Measurements from ENCODE around the gene ANKS1B. TPM values are rescaled to one million over a fixed set of nuclear protein-coding genes. Genes with fewer than 3 reads are reported as not detected.
A peak's percentile ranks its signal among the peaks of the same experiment; 100 is the strongest.

Gene ANKS1B
- total RNA-seq, 1 experiment from 2014 or later, result 2.4 TPM

DNA sequence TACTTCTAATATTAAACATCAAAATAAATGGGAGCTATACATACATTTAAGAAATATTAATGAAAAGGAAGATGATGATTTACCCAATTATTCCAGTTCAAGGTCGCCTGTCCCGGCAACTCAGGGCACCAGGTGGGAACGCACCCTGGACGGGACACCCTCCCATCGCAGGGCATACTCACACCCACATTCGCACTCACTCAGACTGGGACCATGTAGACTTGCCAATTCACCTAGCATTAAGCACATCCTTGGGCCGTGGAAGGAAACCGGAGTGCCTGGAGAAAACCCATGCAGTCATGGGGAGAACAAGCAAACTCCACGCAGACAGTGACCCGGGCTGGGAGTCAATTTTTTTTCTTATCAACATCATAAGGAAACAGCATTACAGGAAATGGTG lies 864.8 kb downstream of the ANKS1B start:
- Histone ChIP-seq H3K4me1 (no peaks in the 10 kb centered on the region), H3K9me3 (replicated peaks) (no peaks in the 10 kb centered on the region), H3K36me3 (no peaks in the 10 kb centered on the region), H3K27ac (no peak overlapping the region), H3K27me3 (no peaks in the 10 kb centered on the region), H3K4me3 (no peak overlapping the region)
- no peak for DNase-seq

DNA sequence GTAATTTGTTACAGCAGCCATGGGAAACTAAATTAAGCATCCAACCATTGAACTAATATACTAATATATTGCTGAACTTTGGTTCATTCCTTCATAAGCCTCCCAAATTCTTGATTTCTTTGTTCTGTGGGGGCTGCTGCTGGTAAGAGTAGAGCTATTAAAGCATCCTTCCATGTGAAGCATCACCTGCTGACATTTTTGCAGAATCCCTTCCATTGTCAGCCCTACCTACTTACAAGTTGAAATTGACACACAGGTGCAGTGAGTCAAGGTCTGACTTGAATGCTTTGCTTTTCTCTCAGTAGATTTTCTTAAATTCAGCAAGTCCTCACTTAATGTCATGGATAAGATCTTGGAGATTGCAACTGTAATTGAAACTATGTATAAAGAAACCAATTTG lies 865.3 kb downstream of the ANKS1B start:
- Histone ChIP-seq H3K27ac (no peak overlapping the region), H3K9me3 (replicated peaks) (no peaks in the 10 kb centered on the region), H3K36me3 (no peaks in the 10 kb centered on the region), H3K4me1 (no peaks in the 10 kb centered on the region), H3K27me3 (no peaks in the 10 kb centered on the region), H3K4me3 (no peak overlapping the region)
- no peak for DNase-seq

DNA sequence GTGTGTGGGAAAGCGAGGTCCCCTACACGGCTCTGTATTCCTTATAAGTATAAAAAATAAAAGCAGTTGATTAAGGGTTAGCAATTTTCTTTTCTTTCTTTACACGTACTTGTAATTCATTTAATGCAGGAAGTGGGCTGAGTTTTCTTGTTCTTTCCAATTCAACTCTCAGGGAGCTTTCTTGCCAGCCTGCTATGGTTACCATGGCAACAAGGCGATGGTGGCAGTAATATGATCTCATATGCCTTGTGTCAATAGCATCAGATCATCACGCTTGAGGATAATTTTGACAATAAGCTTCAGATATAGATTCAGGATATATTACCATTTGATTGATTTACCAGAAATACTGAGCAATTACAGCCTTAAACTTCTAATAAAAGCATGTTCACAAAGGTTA lies 873.1 kb downstream of the ANKS1B start:
- Histone ChIP-seq H3K36me3 (no peaks in the 10 kb centered on the region), H3K4me1 (no peaks in the 10 kb centered on the region), H3K9me3 (replicated peaks) (no peaks in the 10 kb centered on the region), H3K4me3 (no peak overlapping the region), H3K27me3 (no peaks in the 10 kb centered on the region), H3K27ac (no peak overlapping the region)
- peak in 1 of 2 experiments; percentile 10 for DNase-seq

DNA sequence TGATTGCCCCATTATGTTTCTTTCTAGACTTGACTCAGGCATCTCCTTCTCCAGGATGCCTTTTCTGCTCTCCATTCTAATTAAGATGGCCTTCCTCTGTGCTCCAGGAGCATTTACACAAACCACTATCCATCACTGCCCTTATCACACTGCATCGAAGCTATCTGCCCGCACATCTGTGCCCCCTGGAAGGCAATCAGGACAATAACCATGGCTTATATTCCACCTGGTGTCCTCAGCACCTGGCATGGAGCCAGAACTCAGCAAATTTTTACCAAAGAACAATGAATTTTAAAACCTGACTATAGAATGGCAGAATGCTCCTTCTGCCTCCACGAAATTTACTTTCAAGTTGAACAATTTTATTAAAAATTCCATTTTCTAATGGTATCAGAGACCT lies 873.9 kb downstream of the ANKS1B start:
- DNase-seq, result peak in 1 of 2 experiments; percentile 2
- Histone ChIP-seq H3K4me1 (no peaks in the 10 kb centered on the region), H3K27ac (no peak overlapping the region), H3K4me3 (no peak overlapping the region), H3K27me3 (no peaks in the 10 kb centered on the region), H3K36me3 (no peaks in the 10 kb centered on the region), H3K9me3 (replicated peaks) (no peaks in the 10 kb centered on the region)

DNA sequence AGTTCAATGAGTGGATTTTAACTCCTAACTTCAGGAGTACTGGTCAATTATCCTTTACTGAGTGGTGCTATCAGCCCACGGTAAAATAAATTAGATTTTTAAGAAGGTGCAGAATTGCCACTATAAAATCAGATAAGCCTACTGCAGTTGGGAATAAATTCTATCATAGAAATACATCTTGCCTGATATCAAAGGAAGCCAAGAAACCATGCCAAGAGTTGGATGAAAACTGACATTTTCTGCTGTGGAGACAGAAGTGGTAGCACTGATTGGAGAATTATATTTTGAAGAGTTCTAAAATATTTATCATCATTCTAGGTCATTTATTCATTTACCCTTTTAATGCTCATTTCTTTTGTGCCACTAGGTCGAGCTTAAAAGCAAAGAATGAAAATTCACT lies 874.5 kb downstream of the ANKS1B start:
- no peaks in the 10 kb centered on the region for H3K9me3 ChIP-seq (replicated peaks)
- no peaks in the 10 kb centered on the region for H3K4me1 ChIP-seq
- H3K27ac ChIP-seq, result no peak overlapping the region
- H3K27me3 ChIP-seq, result no peaks in the 10 kb centered on the region
- H3K4me3 ChIP-seq, result no peak overlapping the region
- DNase-seq, result no peak
- H3K36me3 ChIP-seq, result no peaks in the 10 kb centered on the region

GRCh38 chr12:99108924-99109323 lies 875.8 kb downstream of the ANKS1B start:
- Histone ChIP-seq H3K9me3 (replicated peaks) (no peaks in the 10 kb centered on the region), H3K27me3 (no peaks in the 10 kb centered on the region), H3K4me1 (no peaks in the 10 kb centered on the region), H3K36me3 (no peaks in the 10 kb centered on the region), H3K4me3 (no peak overlapping the region), H3K27ac (no peak overlapping the region)
- no peak for DNase-seq

GRCh38 chr12:99099786-99100185 lies 885.0 kb downstream of the ANKS1B start:
- Histone ChIP-seq H3K27me3 (no peaks in the 10 kb centered on the region), H3K4me3 (no peak overlapping the region), H3K9me3 (replicated peaks) (no peaks in the 10 kb centered on the region), H3K36me3 (no peaks in the 10 kb centered on the region), H3K4me1 (no peaks in the 10 kb centered on the region), H3K27ac (no peak overlapping the region)
- no peak for DNase-seq

GRCh38 chr12:99097171-99097570 lies 887.6 kb downstream of the ANKS1B start:
- DNase-seq, result no peak
- Histone ChIP-seq H3K27me3 (no peaks in the 10 kb centered on the region), H3K36me3 (no peaks in the 10 kb centered on the region), H3K27ac (no peak overlapping the region), H3K4me1 (no peaks in the 10 kb centered on the region), H3K9me3 (replicated peaks) (no peaks in the 10 kb centered on the region), H3K4me3 (no peak overlapping the region)

DNA sequence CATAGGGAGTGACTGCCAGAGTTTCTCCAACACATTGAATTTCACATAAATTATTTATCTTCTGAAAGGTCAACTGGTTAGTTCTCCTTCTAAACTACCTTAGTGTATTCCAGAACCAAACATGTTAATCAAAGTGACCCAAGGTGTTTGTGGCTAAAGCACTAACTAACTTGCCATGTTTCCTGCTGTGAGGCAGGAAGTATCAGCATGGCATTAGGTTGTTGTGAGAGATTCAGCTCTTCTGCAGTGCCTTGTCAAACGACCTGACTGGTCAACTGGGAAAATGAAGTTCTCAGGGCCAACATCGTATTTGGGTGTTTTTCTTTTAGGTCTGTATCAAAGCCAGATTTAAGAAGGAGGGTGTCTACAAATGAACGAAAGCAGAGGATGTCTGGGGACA lies 891.6 kb downstream of the ANKS1B start:
- H3K9me3 ChIP-seq (replicated peaks), result no peaks in the 10 kb centered on the region
- no peak overlapping the region for H3K27ac ChIP-seq
- H3K4me3 ChIP-seq, result no peak overlapping the region
- H3K27me3 ChIP-seq, result no peaks in the 10 kb centered on the region
- no peaks in the 10 kb centered on the region for H3K4me1 ChIP-seq
- no peak for DNase-seq
- H3K36me3 ChIP-seq, result no peaks in the 10 kb centered on the region

- Histone ChIP-seq H3K27me3 (no peaks in the 10 kb centered on the region), H3K27ac (no peak overlapping the region), H3K4me3 (no peak overlapping the region), H3K9me3 (replicated peaks) (no peaks in the 10 kb centered on the region), H3K36me3 (no peaks in the 10 kb centered on the region), H3K4me1 (no peaks in the 10 kb centered on the region)
- no peak for DNase-seq
Measured at GRCh38 chr12:99092100-99092851, 892.5 kb downstream of the ANKS1B start.

DNA sequence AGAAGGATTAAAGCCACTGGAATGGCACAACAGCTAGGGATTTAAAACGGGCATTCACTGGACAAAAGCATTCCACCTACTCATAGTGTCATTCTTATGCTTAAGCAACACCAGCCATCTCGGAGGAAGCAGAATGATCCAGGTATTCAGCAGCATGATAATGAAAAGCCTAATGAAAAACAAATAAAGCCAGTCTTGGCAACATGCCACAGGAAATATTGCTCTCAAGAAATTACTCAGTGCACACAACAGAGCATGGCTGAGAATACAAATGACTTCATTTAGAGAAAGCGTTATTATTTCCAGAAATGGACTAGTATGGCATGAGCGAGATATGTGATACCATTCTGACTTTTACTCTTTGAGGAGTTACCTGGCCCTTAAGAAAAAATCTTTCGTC lies 897.5 kb downstream of the ANKS1B start:
- Histone ChIP-seq H3K4me3 (no peak overlapping the region), H3K4me1 (no peaks in the 10 kb centered on the region), H3K36me3 (no peaks in the 10 kb centered on the region), H3K27ac (no peak overlapping the region), H3K9me3 (replicated peaks) (no peaks in the 10 kb centered on the region), H3K27me3 (no peaks in the 10 kb centered on the region)
- no peak for DNase-seq

- DNase-seq, result no peak
- H3K4me3 ChIP-seq, result no peak overlapping the region
Measured at GRCh38 chr12:99079811-99080210, 904.9 kb downstream of the ANKS1B start.

DNA sequence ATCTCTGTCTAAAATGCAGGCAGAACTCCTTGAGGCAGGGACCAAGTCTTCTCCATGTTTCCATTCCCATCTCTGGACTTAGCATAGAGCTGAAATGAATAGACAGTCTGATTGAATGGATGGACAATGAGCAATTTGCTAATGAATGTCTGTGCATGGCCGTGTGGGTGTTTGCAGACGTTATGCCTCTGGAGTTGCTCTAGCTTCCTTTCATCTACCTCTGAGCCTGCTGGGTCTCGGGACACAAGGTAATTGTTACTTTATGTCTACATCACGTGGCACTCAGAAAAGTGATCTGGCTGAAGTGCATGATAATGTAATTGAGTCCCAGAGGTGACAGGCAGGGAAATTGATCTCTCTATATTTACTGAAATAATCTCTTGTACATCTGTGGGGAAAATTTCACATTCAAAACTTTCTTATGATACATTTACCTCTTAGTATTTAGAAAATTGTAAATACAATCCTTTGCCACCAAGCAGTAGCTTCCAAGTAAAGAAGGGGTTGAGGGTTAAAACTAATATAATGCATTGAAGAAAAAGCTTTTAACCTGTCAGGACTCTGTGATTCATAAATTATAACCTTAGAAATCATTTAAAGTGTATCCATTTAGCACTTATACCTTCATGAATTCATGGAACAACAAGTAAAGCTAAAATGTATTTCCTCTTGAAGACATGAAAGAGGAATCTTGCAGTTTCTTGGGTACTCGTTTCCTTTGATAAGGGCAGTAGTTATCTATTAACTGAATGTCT lies 915.6 kb downstream of the ANKS1B start:
- no peak for DNase-seq
- H3K27me3 ChIP-seq, result no peaks in the 10 kb centered on the region
- no peaks in the 10 kb centered on the region for H3K4me1 ChIP-seq
- H3K9me3 ChIP-seq (replicated peaks), result no peaks in the 10 kb centered on the region
- no peaks in the 10 kb centered on the region for H3K36me3 ChIP-seq
- H3K4me3 ChIP-seq, result no peak overlapping the region
- H3K27ac ChIP-seq, result no peak overlapping the region

More at GRCh38 chr12:99079811-99080210, 904.9 kb downstream of the ANKS1B start:
- Histone ChIP-seq H3K27ac (no peak overlapping the region), H3K9me3 (replicated peaks) (no peaks in the 10 kb centered on the region), H3K4me1 (no peaks in the 10 kb centered on the region), H3K27me3 (no peaks in the 10 kb centered on the region), H3K36me3 (no peaks in the 10 kb centered on the region)

DNA sequence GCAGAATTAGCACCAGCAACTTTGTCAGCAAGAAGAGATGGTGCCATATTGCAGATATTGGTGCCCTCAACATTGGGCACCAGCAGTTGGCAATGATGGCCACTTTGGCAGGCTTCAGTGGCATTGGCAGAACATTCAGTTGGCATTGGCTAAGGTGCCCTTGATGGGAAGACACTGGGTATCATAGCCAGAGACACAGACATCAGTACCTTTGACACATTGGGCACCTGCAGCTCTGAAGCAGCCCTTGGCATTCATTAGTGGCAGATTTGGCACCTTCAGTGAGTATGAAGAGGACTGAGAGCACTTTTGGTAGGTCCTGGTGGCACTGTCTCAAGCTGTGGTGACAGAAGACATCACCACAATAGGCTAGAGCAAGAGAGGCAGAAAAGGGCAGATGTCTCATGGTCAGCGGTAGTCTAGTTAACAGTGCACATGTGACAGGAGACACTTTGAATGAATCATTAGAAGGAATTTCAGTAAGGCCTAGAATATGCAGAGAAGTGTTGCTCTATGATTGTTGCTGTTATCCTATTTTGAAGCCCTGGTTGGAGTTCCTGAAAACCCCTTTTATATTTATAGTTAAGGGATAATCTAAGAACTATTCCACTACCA lies 917.5 kb downstream of the ANKS1B start:
- no peaks in the 10 kb centered on the region for H3K4me1 ChIP-seq
- no peaks in the 10 kb centered on the region for H3K9me3 ChIP-seq (replicated peaks)
- no peak overlapping the region for H3K27ac ChIP-seq
- no peaks in the 10 kb centered on the region for H3K27me3 ChIP-seq
- H3K36me3 ChIP-seq, result no peaks in the 10 kb centered on the region
- no peak for DNase-seq
- no peak overlapping the region for H3K4me3 ChIP-seq

- peak in 1 of 2 experiments; percentile 9 for DNase-seq
- no peaks in the 10 kb centered on the region for H3K9me3 ChIP-seq (replicated peaks)
- no peak overlapping the region for H3K27ac ChIP-seq
- H3K4me3 ChIP-seq, result no peak overlapping the region
- H3K4me1 ChIP-seq, result no peaks in the 10 kb centered on the region
- H3K36me3 ChIP-seq, result no peaks in the 10 kb centered on the region
- H3K27me3 ChIP-seq, result no peaks in the 10 kb centered on the region
Measured at GRCh38 chr12:99066726-99067125, 918.0 kb downstream of the ANKS1B start.

Measured in SJCRH30 (cell line).